ENCODE data around the gene PRKAR1B.
"Not testable (repeated sequence)": the region's sequence is repeated elsewhere in the genome, so short reads cannot be mapped to it uniquely, and the experiment has no call there.

GRCh38 chr7:652167-652566 lies 74.9 kb downstream of the PRKAR1B start:
- TF ChIP-seq POLR2A (IDR thresholded peaks at IDR 0.05) = not testable (repeated sequence)
- TF ChIP-seq, protein P1, sequence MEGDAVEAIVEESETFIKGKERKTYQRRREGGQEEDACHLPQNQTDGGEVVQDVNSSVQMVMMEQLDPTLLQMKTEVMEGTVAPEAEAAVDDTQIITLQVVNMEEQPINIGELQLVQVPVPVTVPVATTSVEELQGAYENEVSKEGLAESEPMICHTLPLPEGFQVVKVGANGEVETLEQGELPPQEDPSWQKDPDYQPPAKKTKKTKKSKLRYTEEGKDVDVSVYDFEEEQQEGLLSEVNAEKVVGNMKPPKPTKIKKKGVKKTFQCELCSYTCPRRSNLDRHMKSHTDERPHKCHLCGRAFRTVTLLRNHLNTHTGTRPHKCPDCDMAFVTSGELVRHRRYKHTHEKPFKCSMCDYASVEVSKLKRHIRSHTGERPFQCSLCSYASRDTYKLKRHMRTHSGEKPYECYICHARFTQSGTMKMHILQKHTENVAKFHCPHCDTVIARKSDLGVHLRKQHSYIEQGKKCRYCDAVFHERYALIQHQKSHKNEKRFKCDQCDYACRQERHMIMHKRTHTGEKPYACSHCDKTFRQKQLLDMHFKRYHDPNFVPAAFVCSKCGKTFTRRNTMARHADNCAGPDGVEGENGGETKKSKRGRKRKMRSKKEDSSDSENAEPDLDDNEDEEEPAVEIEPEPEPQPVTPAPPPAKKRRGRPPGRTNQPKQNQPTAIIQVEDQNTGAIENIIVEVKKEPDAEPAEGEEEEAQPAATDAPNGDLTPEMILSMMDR (IDR thresholded peaks at IDR 0.05) = not testable (repeated sequence)

Measured in thyroid gland (tissue), 4 donors.